Mucosa of descending colon (tissue), 3 donors: ENCODE measurements around the gene FOXL3. TPM values are rescaled to one million over a fixed set of nuclear protein-coding genes. Genes with fewer than 3 reads are reported as not detected.
A peak's percentile ranks its signal among the peaks of the same experiment; 100 is the strongest.
"Not testable (repeated sequence)": the region's sequence is repeated elsewhere in the genome, so short reads cannot be mapped to it uniquely, and the experiment has no call there.

Experiments
- ATAC-seq: fragments of 200-7000 bp; cut with Tn5 transposase; one replicate; pipeline ENCODE4 v1.9.1; 2020; ENCODE audit warnings: mild to moderate bottlenecking, moderate library complexity
- DNase-seq, 3 donors: peaks; one replicate each; pipeline ENCODE4 v3.0.0-alpha.2; 2020
- H3K36me3 ChIP-seq: fragments of 200-600 bp; one replicate; pipeline ENCODE4 v1.8.0; 2021; ENCODE audit warnings: low read depth, mild to moderate bottlenecking
- H3K4me1 ChIP-seq: fragments of 200-600 bp; one replicate; pipeline ENCODE4 v1.8.0; 2021; ENCODE audit warnings: low read depth, mild to moderate bottlenecking
- H3K4me3 ChIP-seq: fragments of 200-600 bp; one replicate; pipeline ENCODE4 v1.8.0; 2021; ENCODE audit warnings: mild to moderate bottlenecking
- H3K9me3 ChIP-seq: fragments of 200-600 bp; one replicate; pipeline ENCODE4 v1.8.0; 2021; ENCODE audit warnings: mild to moderate bottlenecking
- CTCF ChIP-seq: fragments of 200-600 bp; IDR thresholded peaks from one replicate; pipeline ENCODE4 v1.8.0; 2022; ENCODE audit warnings: antibody characterized with exemption, mild to moderate bottlenecking
- intact Hi-C, 2 donors: fragments of 100-400 bp; cut with DNase I in 1 of 2; cut with micrococcal nuclease in 1 of 2; formaldehyde crosslinking; loops; one replicate each; pipeline versions ENCODE4 v1.11.0 to v1.11.1; 2022; cut with DNase I, micrococcal nuclease
- long read RNA-seq, 2 donors: library from polyadenylated mRNA; unstranded; transcript quantifications; one replicate each; pipeline ENCODE4 v2.0.0, GENCODE V29; 2019 to 2021
- total RNA-seq, 3 donors: library from RNA; stranded (reverse); fragmentation: NEBNext Ultra II Directional in 2 of 3; extraction: Animal tissue kit (Norgen Biotek cat#: 25700) in 2 of 3; gene quantifications; one replicate each; pipeline versions ENCODE4 v1.2.1 to v1.2.4, GENCODE V29; 2021 to 2023
- donor health status: DM: no; HTN: no; CAD: no; lungs with moderate emphysema.
- donor health status: DM: no; HTN: no; CAD: no.
- donor health status: DM: no; HTN: yes; CAD: no.

The FOXL3 gene
- under 1 TPM in 1 of 3 donors, not detected in 2; 0.43 TPM for total RNA-seq
- long read RNA-seq, donor 1, result 0 reads
- long read RNA-seq, donor 2, result 0 reads

- Histone ChIP-seq H3K4me3 (no peak within 1 kb of the TSS), H3K4me1 (peaks cover 8% of the 10 kb centered on the region), H3K36me3 (no peaks in the 10 kb centered on the region), H3K9me3 (no peaks in the 10 kb centered on the region)
- intact Hi-C loops, result no loop called here
- no peak for TF ChIP-seq CTCF
- DNase-seq (peak in 1 of 3 donors; percentile 39), ATAC-seq (no peak)
These were observed at the start of gene FOXL3 for GRCh38 chr7:289756-290553. TSS of gene FOXL3 (plus strand) at chr7:290170. CDS start at chr7:290170, 0 bp downstream.

- ATAC-seq, result no peak
These were observed 49.0 kb upstream of the FOXL3 start for GRCh38 chr7:240887-241421.

GRCh38 chr7:241513-241912 is 48.5 kb upstream of the FOXL3 start:
- DNase-seq (no peak), ATAC-seq (no peak)
- no peaks in the 10 kb centered on the region for H3K4me1 ChIP-seq
- no peak for TF ChIP-seq CTCF
- H3K36me3 ChIP-seq, result no peaks in the 10 kb centered on the region
- intact Hi-C loops, result no loop called here
- no peaks in the 10 kb centered on the region for H3K9me3 ChIP-seq
- H3K4me3 ChIP-seq, result no peak overlapping the region

More at GRCh38 chr7:240887-241421, 49.0 kb upstream of the FOXL3 start:
- no peaks in the 10 kb centered on the region for H3K4me1 ChIP-seq
- H3K4me3 ChIP-seq, result no peak overlapping the region
- no peaks in the 10 kb centered on the region for H3K36me3 ChIP-seq
- no peak for DNase-seq
- TF ChIP-seq CTCF, result no peak
- no peaks in the 10 kb centered on the region for H3K9me3 ChIP-seq
- intact Hi-C loops, result no loop called here

- H3K9me3 ChIP-seq, ATAC-seq, H3K4me3 ChIP-seq, DNase-seq, intact Hi-C loops, H3K36me3 ChIP-seq, H3K4me1 ChIP-seq: not testable (repeated sequence)
These were observed 47.0 kb upstream of the FOXL3 start for GRCh38 chr7:242826-243579.

- ATAC-seq, intact Hi-C loops, H3K4me1 ChIP-seq, DNase-seq, H3K4me3 ChIP-seq, H3K36me3 ChIP-seq, H3K9me3 ChIP-seq: not testable (repeated sequence)
These were observed 46.4 kb upstream of the FOXL3 start for GRCh38 chr7:243580-243978.

- Histone ChIP-seq H3K4me3 (no peak overlapping the region), H3K4me1 (no peaks in the 10 kb centered on the region), H3K9me3 (no peaks in the 10 kb centered on the region), H3K36me3 (no peaks in the 10 kb centered on the region)
- no peak for DNase-seq
- ATAC-seq, result no peak
- TF ChIP-seq CTCF, result no peak
- intact Hi-C loops, result no loop called here
These were observed 45.0 kb upstream of the FOXL3 start for GRCh38 chr7:244974-245373.
